PC-3 (cell line): Measurements from ENCODE around the gene KIF2A. TPM values are rescaled to one million over a fixed set of nuclear protein-coding genes. Genes with fewer than 3 reads are reported as not detected.
A peak's percentile ranks its signal among the peaks of the same experiment; 100 is the strongest.

Experiments used
- ATAC-seq: fragments of 200-7000 bp; cut with Tn5 transposase; 2 replicates; pipeline ENCODE4 v1.9.1; 2020; ENCODE audit warnings: mild to moderate bottlenecking, moderate library complexity
- BruUV-seq: library from RNA; stranded (reverse); fragments of 400-500 nt; replicated peaks from 2 replicates; lab custom pipeline; 2021; lab: Mats Ljungman, UMichigan
- CTCF ChIA-PET: fragments of 300-600 bp; sonication (Branson Sonifier 250); formaldehyde crosslinking; loops from one replicate; lab custom pipeline; 2022; ENCODE audit warnings: antibody characterized with exemption; lab: Charles Lee
- POLR2A ChIA-PET: fragments of 300-600 bp; sonication (Branson Sonifier 250); formaldehyde crosslinking; loops from one replicate; lab custom pipeline; 2022; ENCODE audit warnings: antibody characterized with exemption; ENCODE audit not compliant: unreplicated experiment; lab: Charles Lee
- DNase-seq: peaks from one replicate; pipeline ENCODE4 v3.0.0-alpha.2; 2015
- H2AFZ ChIP-seq: fragments of 300-600 bp; sonication (generic); 2 replicates; pipeline ENCODE4 v1.6.0; 2016; ENCODE audit warnings: antibody characterized with exemption, low read length
- H3F3A ChIP-seq: fragments of 300-600 bp; sonication (generic); one replicate; pipeline ENCODE4 v1.6.0; 2017; ENCODE audit warnings: antibody characterized with exemption, low read length, control low read depth, mild to moderate bottlenecking; ENCODE audit not compliant: unreplicated experiment
- H3K27ac ChIP-seq: fragments of 300-600 bp; sonication (generic); 2 replicates; pipeline ENCODE4 v1.5.1; 2016; ENCODE audit warnings: mild to moderate bottlenecking, low read length
- H3K27me3 ChIP-seq: fragments of 300-600 bp; sonication (generic); 2 replicates; pipeline ENCODE4 v1.6.1; 2016; ENCODE audit warnings: low read length, mixed read lengths
- H3K36me3 ChIP-seq: fragments of 300-600 bp; sonication (generic); 2 replicates; pipeline ENCODE4 v1.6.1; 2016; ENCODE audit warnings: low read depth, mixed run types, low read length, mixed read lengths
- H3K4me1 ChIP-seq: fragments of 300-600 bp; sonication (generic); 2 replicates; pipeline ENCODE4 v1.5.1; 2016; ENCODE audit warnings: low read length; ENCODE audit not compliant: insufficient read depth
- H3K4me2 ChIP-seq: fragments of 300-600 bp; sonication (generic); 2 replicates; pipeline ENCODE4 v1.6.0; 2016; ENCODE audit warnings: low read length
- H3K4me3 ChIP-seq: fragments of 300-600 bp; sonication (generic); 2 replicates; pipeline ENCODE4 v1.5.1; 2016; ENCODE audit warnings: mild to moderate bottlenecking, low read length, mixed read lengths
- H3K79me2 ChIP-seq: fragments of 300-600 bp; sonication (generic); 2 replicates; pipeline ENCODE4 v1.6.1; 2017; ENCODE audit warnings: low read length, mixed read lengths
- H3K9ac ChIP-seq: fragments of 300-600 bp; sonication (generic); 2 replicates; pipeline ENCODE4 v1.6.0; 2016; ENCODE audit warnings: mild to moderate bottlenecking, low read length
- H3K9me2 ChIP-seq: fragments of 300-600 bp; sonication (generic); replicated peaks from 2 replicates; pipeline ENCODE4 v1.6.1; 2016; ENCODE audit warnings: mixed run types, low read length, mixed read lengths
- H3K9me3 ChIP-seq: fragments of 300-600 bp; sonication (generic); 2 replicates; pipeline ENCODE4 v1.6.1; 2016; ENCODE audit warnings: low read length, mixed read lengths
- H4K20me1 ChIP-seq: fragments of 300-600 bp; sonication (generic); 2 replicates; pipeline ENCODE4 v1.6.1; 2016; ENCODE audit warnings: low read length, mixed read lengths
- EZH2 ChIP-seq: fragments of 300-600 bp; sonication (generic); IDR thresholded peaks from one replicate; pipeline ENCODE4 v1.6.1; 2017; ENCODE audit warnings: antibody characterized with exemption, mild to moderate bottlenecking, low read length; ENCODE audit not compliant: unreplicated experiment
- EZH2phosphoT487 ChIP-seq: fragments of 300-600 bp; sonication (generic); IDR thresholded peaks from 2 replicates; pipeline ENCODE4 v1.6.1; 2018; ENCODE audit warnings: mild to moderate bottlenecking, antibody characterized with exemption, low read length, borderline replicate concordance
- intact Hi-C: fragments of 100-400 bp; cut with micrococcal nuclease; formaldehyde crosslinking; loops from 2 replicates; pipeline ENCODE4 v1.9.0; 2023
- total RNA-seq: library from RNA; depleted of rRNA; stranded (reverse); fragments of >200 nt; gene quantifications from 2 replicates; pipeline ENCODE4 v1.2.3, GENCODE V29; 2014
- TF ChIP-seq, protein P1 (sequence below): fragments of 300-600 bp; sonication (generic); conservative IDR thresholded peaks from 2 replicates; pipeline ENCODE4 v1.5.1; 2017; ENCODE audit warnings: antibody characterized with exemption, low read depth, mild to moderate bottlenecking, low read length

KIF2A gene
- total RNA-seq, 1 experiment from 2014 or later: 26.4 TPM

DNA sequence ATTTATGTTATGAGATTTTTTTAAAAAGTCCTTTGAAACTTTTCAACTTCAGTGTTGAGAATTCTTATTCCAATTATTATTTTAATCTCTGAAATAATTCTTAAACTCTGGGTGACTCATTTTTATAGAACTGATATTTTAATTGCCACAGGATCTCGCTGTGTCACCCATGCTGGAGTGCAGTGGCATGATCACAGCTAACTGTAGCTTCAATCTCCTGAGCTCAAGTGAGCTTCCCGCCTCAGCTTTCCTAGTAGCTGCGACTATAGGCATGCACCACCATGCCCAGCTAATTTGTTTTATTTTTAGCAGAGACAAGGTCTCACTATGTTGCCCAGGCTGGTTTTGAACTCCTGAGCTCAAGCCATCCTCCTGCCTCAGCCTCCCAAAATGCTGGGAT, 56.7 kb downstream of the KIF2A start:
- H3K4me3 ChIP-seq: no peak overlapping the region
- no peak overlapping the region for H3K9ac ChIP-seq
- POLR2A ChIA-PET: no interaction called here
- peaks cover 22% of the 10 kb centered on the region; the same call in 1 of the 2 replicates for H3K36me3 ChIP-seq
- TF ChIP-seq EZH2phosphoT487 (no peak), EZH2 (no peak)
- TF ChIP-seq, protein P1, sequence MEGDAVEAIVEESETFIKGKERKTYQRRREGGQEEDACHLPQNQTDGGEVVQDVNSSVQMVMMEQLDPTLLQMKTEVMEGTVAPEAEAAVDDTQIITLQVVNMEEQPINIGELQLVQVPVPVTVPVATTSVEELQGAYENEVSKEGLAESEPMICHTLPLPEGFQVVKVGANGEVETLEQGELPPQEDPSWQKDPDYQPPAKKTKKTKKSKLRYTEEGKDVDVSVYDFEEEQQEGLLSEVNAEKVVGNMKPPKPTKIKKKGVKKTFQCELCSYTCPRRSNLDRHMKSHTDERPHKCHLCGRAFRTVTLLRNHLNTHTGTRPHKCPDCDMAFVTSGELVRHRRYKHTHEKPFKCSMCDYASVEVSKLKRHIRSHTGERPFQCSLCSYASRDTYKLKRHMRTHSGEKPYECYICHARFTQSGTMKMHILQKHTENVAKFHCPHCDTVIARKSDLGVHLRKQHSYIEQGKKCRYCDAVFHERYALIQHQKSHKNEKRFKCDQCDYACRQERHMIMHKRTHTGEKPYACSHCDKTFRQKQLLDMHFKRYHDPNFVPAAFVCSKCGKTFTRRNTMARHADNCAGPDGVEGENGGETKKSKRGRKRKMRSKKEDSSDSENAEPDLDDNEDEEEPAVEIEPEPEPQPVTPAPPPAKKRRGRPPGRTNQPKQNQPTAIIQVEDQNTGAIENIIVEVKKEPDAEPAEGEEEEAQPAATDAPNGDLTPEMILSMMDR: no peak
- H2AFZ ChIP-seq: no peak overlapping the region
- no peak overlapping the region for H3K27ac ChIP-seq
- DNase-seq (no peak), ATAC-seq (no peak)
- no peaks in the 10 kb centered on the region for H4K20me1 ChIP-seq
- no peaks in the 10 kb centered on the region for H3K4me1 ChIP-seq
- no peaks in the 10 kb centered on the region for H3K79me2 ChIP-seq
- CTCF ChIA-PET: interaction anchor here (0.6 kb wide), 1 partner anchor 102 kb away, joined by 3 read pairs; no protein-coding TSS in a partner anchor
- no peak overlapping the region for H3K4me2 ChIP-seq
- H3K9me2 ChIP-seq: no peaks in the 10 kb centered on the region
- no peaks in the 10 kb centered on the region for H3F3A ChIP-seq
- H3K9me3 ChIP-seq: no peaks in the 10 kb centered on the region
- no peaks in the 10 kb centered on the region for H3K27me3 ChIP-seq
- intact Hi-C loops: no loop called here
- no TSS peak for BruUV-seq

DNA sequence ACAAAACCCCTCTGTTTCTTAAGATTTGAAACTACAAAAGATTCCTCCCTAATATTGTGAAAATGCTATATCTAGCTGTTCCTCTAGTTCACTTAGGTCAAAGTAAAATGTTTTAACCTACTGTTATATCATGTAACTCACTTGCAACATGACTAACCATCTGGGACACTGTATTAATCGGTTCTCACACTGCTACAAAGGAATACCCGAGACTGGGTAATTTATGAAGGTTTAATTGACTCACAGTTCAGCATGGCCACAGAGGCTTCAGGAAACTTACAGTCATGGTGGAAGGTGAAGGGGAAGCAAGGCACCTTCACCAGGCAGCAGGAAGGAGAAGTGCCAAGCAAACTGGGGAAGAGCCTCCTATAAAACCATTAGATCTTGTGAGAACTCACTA, 63.0 kb downstream of the KIF2A start:
- CTCF ChIA-PET: no interaction called here
- Histone ChIP-seq H3K9me3 (no peaks in the 10 kb centered on the region), H3K79me2 (no peaks in the 10 kb centered on the region), H3K4me2 (no peak overlapping the region), H3K27me3 (no peaks in the 10 kb centered on the region), H3K9me2 (no peaks in the 10 kb centered on the region), H4K20me1 (no peaks in the 10 kb centered on the region), H3K4me1 (peaks cover 9% of the 10 kb centered on the region), H2AFZ (no peak overlapping the region), H3F3A (no peaks in the 10 kb centered on the region), H3K9ac (no peak overlapping the region), H3K36me3 (peaks cover 9% of the 10 kb centered on the region; the same call in 1 of the 2 replicates), H3K4me3 (no peak overlapping the region), H3K27ac (no peak overlapping the region)
- BruUV-seq: no TSS peak
- DNase-seq (no peak), ATAC-seq (no peak)
- TF ChIP-seq, protein P1: no peak
- TF ChIP-seq EZH2phosphoT487 (no peak), EZH2 (no peak)
- intact Hi-C loops: no loop called here
- POLR2A ChIA-PET: no interaction called here

DNA sequence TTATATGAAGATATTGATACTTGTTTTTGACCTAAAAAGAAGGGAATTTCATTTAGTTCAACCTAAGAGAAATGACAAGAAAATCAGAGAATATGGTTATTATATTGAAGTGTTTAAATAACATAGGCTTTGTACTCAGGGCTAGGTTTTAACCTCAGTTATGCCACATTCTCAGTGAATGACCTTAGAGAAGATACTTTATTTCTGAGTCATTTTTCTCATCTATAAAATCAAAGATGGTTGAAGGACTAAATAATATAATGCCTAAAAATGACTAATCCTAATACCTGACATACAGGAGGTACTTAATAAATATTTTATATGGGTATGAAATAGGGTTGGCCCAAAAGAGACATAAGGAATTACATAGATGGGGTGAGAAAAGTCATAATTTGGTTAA, 65.4 kb downstream of the KIF2A start:
- no peak overlapping the region for H3K27ac ChIP-seq
- BruUV-seq: no TSS peak
- DNase-seq (peak; percentile 31), ATAC-seq (peak; percentile 56)
- H3K9ac ChIP-seq: no peak overlapping the region
- no peaks in the 10 kb centered on the region for H3K79me2 ChIP-seq
- H2AFZ ChIP-seq: no peak overlapping the region
- intact Hi-C loops: no loop called here
- CTCF ChIA-PET: no interaction called here
- no peaks in the 10 kb centered on the region for H3F3A ChIP-seq
- H3K27me3 ChIP-seq: no peaks in the 10 kb centered on the region
- POLR2A ChIA-PET: no interaction called here
- H3K4me2 ChIP-seq: no peak overlapping the region
- H3K36me3 ChIP-seq: 0 out of 2 replicates have a peak, but pooled peaks cover 8% of the 10 kb centered on the region
- H3K4me1 ChIP-seq: peaks cover 22% of the 10 kb centered on the region
- no peaks in the 10 kb centered on the region for H3K9me2 ChIP-seq
- H3K9me3 ChIP-seq: no peaks in the 10 kb centered on the region
- H4K20me1 ChIP-seq: no peaks in the 10 kb centered on the region
- H3K4me3 ChIP-seq: no peak overlapping the region
- TF ChIP-seq EZH2: no peak
- TF ChIP-seq, protein P1: no peak
